ENCODE data around the gene TSGA10IP.

DNA sequence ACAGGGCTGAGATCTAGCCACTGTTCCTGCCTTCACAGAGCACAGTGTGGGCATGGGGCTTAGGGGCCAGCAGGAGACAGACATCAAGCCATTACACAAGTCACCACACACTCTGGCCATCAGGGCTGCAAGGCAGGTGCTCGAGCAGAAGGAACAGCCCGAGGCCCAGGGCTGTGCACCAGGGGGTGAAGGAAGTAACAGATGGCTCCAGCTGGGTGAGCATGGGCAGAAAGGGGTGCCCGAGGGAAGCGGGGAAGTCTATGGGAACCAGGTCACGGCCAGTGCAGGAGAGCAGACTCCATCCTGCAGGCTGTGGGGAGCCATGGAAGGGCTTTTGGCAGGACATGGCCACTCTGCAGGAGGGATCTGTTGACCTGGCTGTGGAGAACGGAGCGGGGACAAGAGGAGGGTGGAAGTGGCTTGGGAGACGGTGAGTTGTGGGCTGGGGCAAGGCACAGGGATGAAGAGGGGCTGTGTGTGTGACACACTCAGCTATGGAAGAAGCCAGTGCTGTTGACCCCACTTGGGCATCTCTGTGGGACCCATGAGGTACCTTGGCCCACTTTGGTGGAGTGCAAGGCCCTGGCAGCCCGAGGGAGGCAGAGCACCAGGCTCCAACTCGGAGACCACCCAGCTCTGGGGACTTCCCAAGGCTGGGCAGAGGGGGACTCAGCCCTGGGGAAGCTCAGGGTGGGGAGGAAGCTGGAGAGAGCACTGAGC is 30.0 kb upstream of the TSGA10IP start:
- TF ChIP-seq, protein P1, sequence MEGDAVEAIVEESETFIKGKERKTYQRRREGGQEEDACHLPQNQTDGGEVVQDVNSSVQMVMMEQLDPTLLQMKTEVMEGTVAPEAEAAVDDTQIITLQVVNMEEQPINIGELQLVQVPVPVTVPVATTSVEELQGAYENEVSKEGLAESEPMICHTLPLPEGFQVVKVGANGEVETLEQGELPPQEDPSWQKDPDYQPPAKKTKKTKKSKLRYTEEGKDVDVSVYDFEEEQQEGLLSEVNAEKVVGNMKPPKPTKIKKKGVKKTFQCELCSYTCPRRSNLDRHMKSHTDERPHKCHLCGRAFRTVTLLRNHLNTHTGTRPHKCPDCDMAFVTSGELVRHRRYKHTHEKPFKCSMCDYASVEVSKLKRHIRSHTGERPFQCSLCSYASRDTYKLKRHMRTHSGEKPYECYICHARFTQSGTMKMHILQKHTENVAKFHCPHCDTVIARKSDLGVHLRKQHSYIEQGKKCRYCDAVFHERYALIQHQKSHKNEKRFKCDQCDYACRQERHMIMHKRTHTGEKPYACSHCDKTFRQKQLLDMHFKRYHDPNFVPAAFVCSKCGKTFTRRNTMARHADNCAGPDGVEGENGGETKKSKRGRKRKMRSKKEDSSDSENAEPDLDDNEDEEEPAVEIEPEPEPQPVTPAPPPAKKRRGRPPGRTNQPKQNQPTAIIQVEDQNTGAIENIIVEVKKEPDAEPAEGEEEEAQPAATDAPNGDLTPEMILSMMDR (conservative IDR thresholded peaks at IDR 0.05), result no peak
- no peak for TF ChIP-seq EZH2 (IDR thresholded peaks at IDR 0.05; ENCODE audit: low read depth)

All from PC-9 (cell line).